SK-N-SH (cell line): ENCODE data around the gene ITCH.

Experiments
- EP300 ChIP-seq, 2 experiments: IDR thresholded peaks; 2 replicates each; pipeline versions ENCODE4 v1.4.0 to v1.6.1; 2012; ENCODE audit warnings: borderline replicate concordance in 1 of 2, low read depth in 1 of 2, low read length in 1 of 2
- MEF2A ChIP-seq: IDR thresholded peaks from 2 replicates; pipeline ENCODE4 v1.4.0; 2012; ENCODE audit warnings: low read depth, borderline replicate concordance
- MXI1 ChIP-seq: IDR thresholded peaks from 2 replicates; pipeline ENCODE4 v1.6.1; 2012; ENCODE audit warnings: mild to moderate bottlenecking, low read depth, low read length, improper control_type of control experiment
- POLR2AphosphoS5 ChIP-seq: IDR thresholded peaks from 2 replicates; pipeline ENCODE4 v1.6.1; 2012; ENCODE audit warnings: low read depth, low read length
- RCOR1 ChIP-seq: fragments of 150-350 bp; IDR thresholded peaks from 2 replicates; pipeline ENCODE4 v1.6.1; 2017; ENCODE audit warnings: antibody characterized with exemption, low read length
- RFX5 ChIP-seq: IDR thresholded peaks from 2 replicates; pipeline ENCODE4 v1.6.1; 2012; ENCODE audit warnings: mild to moderate bottlenecking, improper control_type of control experiment, low read length
- RXRA ChIP-seq: IDR thresholded peaks from 2 replicates; pipeline ENCODE4 v1.4.0; 2012; ENCODE audit warnings: low read depth, mild to moderate bottlenecking, borderline replicate concordance
- SIN3A ChIP-seq: IDR thresholded peaks from 2 replicates; pipeline ENCODE4 v1.6.1; 2012; ENCODE audit warnings: low read depth, mild to moderate bottlenecking, low read length, moderate library complexity, borderline replicate concordance
- TAF1 ChIP-seq: IDR thresholded peaks from 2 replicates; pipeline ENCODE4 v1.6.1; 2012; ENCODE audit warnings: low read depth, mild to moderate bottlenecking, low read length, moderate library complexity, borderline replicate concordance
- TF ChIP-seq, protein P1 (sequence below): fragments of 200-600 bp; sonication (generic); IDR thresholded peaks from 2 replicates; pipeline ENCODE4 v1.6.1; 2017; ENCODE audit warnings: antibody characterized with exemption, mild to moderate bottlenecking, moderate library complexity
- TF ChIP-seq, protein P2 (sequence below): IDR thresholded peaks from 2 replicates; pipeline ENCODE4 v1.4.0; 2012; ENCODE audit warnings: low read depth, borderline replicate concordance
- TF ChIP-seq, protein P3 (sequence below): IDR thresholded peaks from 2 replicates; pipeline ENCODE4 v1.6.1; 2012; ENCODE audit warnings: mild to moderate bottlenecking, low read depth, low read length, moderate library complexity

DNA sequence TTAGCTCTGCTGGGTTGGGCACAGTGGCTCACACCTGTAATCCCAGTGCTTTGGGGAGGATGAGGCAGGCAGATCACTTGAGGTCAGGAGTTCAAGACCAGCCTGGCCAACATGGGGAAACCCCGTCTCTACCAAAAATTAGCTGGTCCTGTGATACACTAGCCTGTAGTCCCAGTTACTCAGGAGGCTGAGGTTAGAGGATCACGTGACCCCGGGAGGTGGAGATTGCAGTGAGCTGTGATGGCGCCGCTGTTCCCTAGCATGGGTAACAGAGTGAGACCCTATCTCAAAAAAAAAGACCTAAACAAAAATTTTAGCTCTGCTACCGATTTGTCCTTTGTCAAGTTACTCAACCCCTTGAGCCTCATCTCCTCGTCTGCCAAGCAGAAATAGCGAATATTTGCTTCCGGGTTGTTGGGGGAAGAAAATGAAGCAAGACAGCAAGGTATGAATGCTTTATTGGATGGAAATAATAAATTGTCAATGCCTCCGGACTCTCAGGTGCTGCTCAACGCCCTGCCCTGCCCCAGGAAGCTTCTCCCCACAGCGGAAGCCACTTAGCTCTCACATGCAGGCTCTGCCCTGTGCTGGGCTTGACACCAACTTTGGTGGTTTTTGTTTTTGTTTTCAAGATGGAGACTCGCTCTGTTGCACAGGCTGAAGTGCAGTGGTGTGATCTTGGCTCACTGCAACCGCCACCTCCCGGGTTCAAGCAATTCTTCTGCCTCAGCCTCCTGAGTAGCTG is 24.9 kb upstream of the ITCH start:
- TF ChIP-seq, protein P1, sequence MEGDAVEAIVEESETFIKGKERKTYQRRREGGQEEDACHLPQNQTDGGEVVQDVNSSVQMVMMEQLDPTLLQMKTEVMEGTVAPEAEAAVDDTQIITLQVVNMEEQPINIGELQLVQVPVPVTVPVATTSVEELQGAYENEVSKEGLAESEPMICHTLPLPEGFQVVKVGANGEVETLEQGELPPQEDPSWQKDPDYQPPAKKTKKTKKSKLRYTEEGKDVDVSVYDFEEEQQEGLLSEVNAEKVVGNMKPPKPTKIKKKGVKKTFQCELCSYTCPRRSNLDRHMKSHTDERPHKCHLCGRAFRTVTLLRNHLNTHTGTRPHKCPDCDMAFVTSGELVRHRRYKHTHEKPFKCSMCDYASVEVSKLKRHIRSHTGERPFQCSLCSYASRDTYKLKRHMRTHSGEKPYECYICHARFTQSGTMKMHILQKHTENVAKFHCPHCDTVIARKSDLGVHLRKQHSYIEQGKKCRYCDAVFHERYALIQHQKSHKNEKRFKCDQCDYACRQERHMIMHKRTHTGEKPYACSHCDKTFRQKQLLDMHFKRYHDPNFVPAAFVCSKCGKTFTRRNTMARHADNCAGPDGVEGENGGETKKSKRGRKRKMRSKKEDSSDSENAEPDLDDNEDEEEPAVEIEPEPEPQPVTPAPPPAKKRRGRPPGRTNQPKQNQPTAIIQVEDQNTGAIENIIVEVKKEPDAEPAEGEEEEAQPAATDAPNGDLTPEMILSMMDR: no peak
- TF ChIP-seq EP300 (IDR thresholded peaks at IDR 0.05; ENCODE audit: borderline replicate concordance in 1 of 2, low read depth in 1 of 2, low read length in 1 of 2) (no peak), MXI1 (no peak), POLR2AphosphoS5 (no peak), TAF1 (no peak), SIN3A (no peak), RFX5 (no peak), RCOR1 (no peak), RXRA (no peak), MEF2A (no peak)
- TF ChIP-seq, protein P2, sequence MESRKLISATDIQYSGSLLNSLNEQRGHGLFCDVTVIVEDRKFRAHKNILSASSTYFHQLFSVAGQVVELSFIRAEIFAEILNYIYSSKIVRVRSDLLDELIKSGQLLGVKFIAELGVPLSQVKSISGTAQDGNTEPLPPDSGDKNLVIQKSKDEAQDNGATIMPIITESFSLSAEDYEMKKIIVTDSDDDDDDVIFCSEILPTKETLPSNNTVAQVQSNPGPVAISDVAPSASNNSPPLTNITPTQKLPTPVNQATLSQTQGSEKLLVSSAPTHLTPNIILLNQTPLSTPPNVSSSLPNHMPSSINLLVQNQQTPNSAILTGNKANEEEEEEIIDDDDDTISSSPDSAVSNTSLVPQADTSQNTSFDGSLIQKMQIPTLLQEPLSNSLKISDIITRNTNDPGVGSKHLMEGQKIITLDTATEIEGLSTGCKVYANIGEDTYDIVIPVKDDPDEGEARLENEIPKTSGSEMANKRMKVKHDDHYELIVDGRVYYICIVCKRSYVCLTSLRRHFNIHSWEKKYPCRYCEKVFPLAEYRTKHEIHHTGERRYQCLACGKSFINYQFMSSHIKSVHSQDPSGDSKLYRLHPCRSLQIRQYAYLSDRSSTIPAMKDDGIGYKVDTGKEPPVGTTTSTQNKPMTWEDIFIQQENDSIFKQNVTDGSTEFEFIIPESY: no peak
- TF ChIP-seq, protein P3, sequence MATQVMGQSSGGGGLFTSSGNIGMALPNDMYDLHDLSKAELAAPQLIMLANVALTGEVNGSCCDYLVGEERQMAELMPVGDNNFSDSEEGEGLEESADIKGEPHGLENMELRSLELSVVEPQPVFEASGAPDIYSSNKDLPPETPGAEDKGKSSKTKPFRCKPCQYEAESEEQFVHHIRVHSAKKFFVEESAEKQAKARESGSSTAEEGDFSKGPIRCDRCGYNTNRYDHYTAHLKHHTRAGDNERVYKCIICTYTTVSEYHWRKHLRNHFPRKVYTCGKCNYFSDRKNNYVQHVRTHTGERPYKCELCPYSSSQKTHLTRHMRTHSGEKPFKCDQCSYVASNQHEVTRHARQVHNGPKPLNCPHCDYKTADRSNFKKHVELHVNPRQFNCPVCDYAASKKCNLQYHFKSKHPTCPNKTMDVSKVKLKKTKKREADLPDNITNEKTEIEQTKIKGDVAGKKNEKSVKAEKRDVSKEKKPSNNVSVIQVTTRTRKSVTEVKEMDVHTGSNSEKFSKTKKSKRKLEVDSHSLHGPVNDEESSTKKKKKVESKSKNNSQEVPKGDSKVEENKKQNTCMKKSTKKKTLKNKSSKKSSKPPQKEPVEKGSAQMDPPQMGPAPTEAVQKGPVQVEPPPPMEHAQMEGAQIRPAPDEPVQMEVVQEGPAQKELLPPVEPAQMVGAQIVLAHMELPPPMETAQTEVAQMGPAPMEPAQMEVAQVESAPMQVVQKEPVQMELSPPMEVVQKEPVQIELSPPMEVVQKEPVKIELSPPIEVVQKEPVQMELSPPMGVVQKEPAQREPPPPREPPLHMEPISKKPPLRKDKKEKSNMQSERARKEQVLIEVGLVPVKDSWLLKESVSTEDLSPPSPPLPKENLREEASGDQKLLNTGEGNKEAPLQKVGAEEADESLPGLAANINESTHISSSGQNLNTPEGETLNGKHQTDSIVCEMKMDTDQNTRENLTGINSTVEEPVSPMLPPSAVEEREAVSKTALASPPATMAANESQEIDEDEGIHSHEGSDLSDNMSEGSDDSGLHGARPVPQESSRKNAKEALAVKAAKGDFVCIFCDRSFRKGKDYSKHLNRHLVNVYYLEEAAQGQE: no peak
